HG03354 (cell line): ENCODE measurements around the gene ERN1.
A peak's percentile ranks its signal among the peaks of the same experiment; 100 is the strongest.

Experiments
- ATAC-seq: cut with Tn5 transposase; IDR thresholded peaks from one replicate; pipeline ENCODE4 v1.9.1; 2021; ENCODE audit warnings: mild to moderate bottlenecking; ENCODE audit not compliant: unreplicated experiment, poor library complexity, severe bottlenecking

The ERN1 gene

GRCh38 chr17:64091571-64091970 lies 38.4 kb downstream of the ERN1 start:
- no peak for ATAC-seq

- peak; percentile 64 for ATAC-seq
These were observed 38.8 kb downstream of the ERN1 start for GRCh38 chr17:64091116-64091515.

GRCh38 chr17:64090144-64090543 lies 39.8 kb downstream of the ERN1 start:
- ATAC-seq: no peak

- ATAC-seq: no peak
These were observed 42.5 kb downstream of the ERN1 start for GRCh38 chr17:64087252-64088005.

GRCh38 chr17:64085650-64086005 lies 44.3 kb downstream of the ERN1 start:
- ATAC-seq: no peak

GRCh38 chr17:64084940-64085649 lies 44.8 kb downstream of the ERN1 start:
- ATAC-seq: no peak

- ATAC-seq: no peak
These were observed 45.6 kb downstream of the ERN1 start for GRCh38 chr17:64084086-64084939.

- ATAC-seq: no peak
These were observed 46.3 kb downstream of the ERN1 start for GRCh38 chr17:64083563-64084085.

- ATAC-seq: no peak
These were observed 46.9 kb downstream of the ERN1 start for GRCh38 chr17:64083093-64083492.

- peak; percentile 69 for ATAC-seq
These were observed 47.8 kb downstream of the ERN1 start for GRCh38 chr17:64081802-64082799.

GRCh38 chr17:64080174-64080618 lies 49.7 kb downstream of the ERN1 start:
- no peak for ATAC-seq

- ATAC-seq: no peak
These were observed 52.6 kb downstream of the ERN1 start for GRCh38 chr17:64077379-64077778.

- peak; percentile 47 for ATAC-seq
These were observed 54.0 kb downstream of the ERN1 start for GRCh38 chr17:64075913-64076312.

GRCh38 chr17:64074704-64075426 lies 55.1 kb downstream of the ERN1 start:
- ATAC-seq: peak; percentile 19

GRCh38 chr17:64073771-64074703 lies 55.9 kb downstream of the ERN1 start:
- ATAC-seq: peak; percentile 87

- no peak for ATAC-seq
These were observed 58.8 kb downstream of the ERN1 start for GRCh38 chr17:64071111-64071510.

GRCh38 chr17:64070213-64070612 lies 59.7 kb downstream of the ERN1 start:
- no peak for ATAC-seq
